ENCODE measurements around the gene RALGAPA2.
A peak's percentile ranks its signal among the peaks of the same experiment; 100 is the strongest.

RALGAPA2 gene

GRCh38 chr20:20608041-20608440, 104.4 kb downstream of the RALGAPA2 start:
- Histone ChIP-seq H3K27ac (replicated peaks) (no peak overlapping the region), H3K4me3 (replicated peaks; ENCODE audit: insufficient read depth, low read length) (no peak overlapping the region), H3K27me3 (ENCODE audit: insufficient read depth, poor library complexity, severe bottlenecking) (no peaks in the 10 kb centered on the region)
- DNase-seq (ENCODE audit: low read depth in 1 of 2, low spot score in 1 of 2), result no peak
- TF ChIP-seq POLR2AphosphoS5 (IDR thresholded peaks at IDR 0.05; ENCODE audit: low read depth), result no peak
- TF ChIP-seq SPI1 (IDR thresholded peaks at IDR 0.05; ENCODE audit: borderline replicate concordance, low read depth), result no peak
- no peak for TF ChIP-seq GABPA (IDR thresholded peaks at IDR 0.05; ENCODE audit: low read depth)
- no peak for TF ChIP-seq REST (IDR thresholded peaks at IDR 0.05; ENCODE audit: insufficient replicate concordance, low read depth)
- no peak for TF ChIP-seq CTCF (IDR thresholded peaks at IDR 0.05; ENCODE audit: insufficient read depth, low read length)

- H3K4me3 ChIP-seq (replicated peaks; ENCODE audit: insufficient read depth, low read length), result no peak overlapping the region
- no peak for TF ChIP-seq CTCF (IDR thresholded peaks at IDR 0.05; ENCODE audit: insufficient read depth, low read length)
- no peak for TF ChIP-seq GABPA (IDR thresholded peaks at IDR 0.05; ENCODE audit: low read depth)
- TF ChIP-seq REST (IDR thresholded peaks at IDR 0.05; ENCODE audit: insufficient replicate concordance, low read depth), result no peak
- TF ChIP-seq SPI1 (IDR thresholded peaks at IDR 0.05; ENCODE audit: borderline replicate concordance, low read depth), result no peak
- no peak for TF ChIP-seq POLR2AphosphoS5 (IDR thresholded peaks at IDR 0.05; ENCODE audit: low read depth)
- H3K27me3 ChIP-seq (ENCODE audit: insufficient read depth, poor library complexity, severe bottlenecking), result no peaks in the 10 kb centered on the region
- no peak for DNase-seq (ENCODE audit: low read depth in 1 of 2, low spot score in 1 of 2)
- no peak overlapping the region for H3K27ac ChIP-seq (replicated peaks)
Observed at GRCh38 chr20:20606881-20607280, 105.6 kb downstream of the RALGAPA2 start.

- no peaks in the 10 kb centered on the region for H3K27me3 ChIP-seq (ENCODE audit: insufficient read depth, poor library complexity, severe bottlenecking)
- H3K4me3 ChIP-seq (replicated peaks; ENCODE audit: insufficient read depth, low read length), result no peak overlapping the region
- peak in 1 of 2 experiments; percentile 23 for DNase-seq (ENCODE audit: low read depth in 1 of 2, low spot score in 1 of 2)
- TF ChIP-seq CTCF (IDR thresholded peaks at IDR 0.05; ENCODE audit: insufficient read depth, low read length), result no peak
- TF ChIP-seq SPI1 (IDR thresholded peaks at IDR 0.05; ENCODE audit: borderline replicate concordance, low read depth), result peak; percentile 75; the same call in 1 of the 2 replicates
- no peak for TF ChIP-seq POLR2AphosphoS5 (IDR thresholded peaks at IDR 0.05; ENCODE audit: low read depth)
- H3K27ac ChIP-seq (replicated peaks), result no peak overlapping the region
Observed at GRCh38 chr20:20606050-20606449, 106.4 kb downstream of the RALGAPA2 start.

GRCh38 chr20:20604907-20605306, 107.5 kb downstream of the RALGAPA2 start:
- Histone ChIP-seq H3K27me3 (ENCODE audit: insufficient read depth, poor library complexity, severe bottlenecking) (no peaks in the 10 kb centered on the region), H3K4me3 (replicated peaks; ENCODE audit: insufficient read depth, low read length) (no peak overlapping the region), H3K27ac (replicated peaks) (no peak overlapping the region)
- no peak for DNase-seq (ENCODE audit: low read depth in 1 of 2, low spot score in 1 of 2)
- no peak for TF ChIP-seq REST (IDR thresholded peaks at IDR 0.05; ENCODE audit: insufficient replicate concordance, low read depth)
- TF ChIP-seq GABPA (IDR thresholded peaks at IDR 0.05; ENCODE audit: low read depth), result no peak
- TF ChIP-seq CTCF (IDR thresholded peaks at IDR 0.05; ENCODE audit: insufficient read depth, low read length), result no peak
- TF ChIP-seq POLR2AphosphoS5 (IDR thresholded peaks at IDR 0.05; ENCODE audit: low read depth), result no peak
- TF ChIP-seq SPI1 (IDR thresholded peaks at IDR 0.05; ENCODE audit: borderline replicate concordance, low read depth), result no peak

Measured in HL-60 (cell line).